Measurements from ENCODE around the gene PTCD1.

The PTCD1 gene

GRCh38 chr7:99428972-99429566 is 9.5 kb downstream of the PTCD1 start:
- no peak overlapping the region for H3K4me3 ChIP-seq (ENCODE audit: low read depth, low read length)
- ChIA-PET POLR2A (interaction anchor here (1.6 kb wide), 1 partner anchor 10 kb away, joined by 4 read pairs; the partner anchor contains the start of genes CPSF4 and PTCD1), CTCF (no interaction called here)
- TF ChIP-seq, protein P1, sequence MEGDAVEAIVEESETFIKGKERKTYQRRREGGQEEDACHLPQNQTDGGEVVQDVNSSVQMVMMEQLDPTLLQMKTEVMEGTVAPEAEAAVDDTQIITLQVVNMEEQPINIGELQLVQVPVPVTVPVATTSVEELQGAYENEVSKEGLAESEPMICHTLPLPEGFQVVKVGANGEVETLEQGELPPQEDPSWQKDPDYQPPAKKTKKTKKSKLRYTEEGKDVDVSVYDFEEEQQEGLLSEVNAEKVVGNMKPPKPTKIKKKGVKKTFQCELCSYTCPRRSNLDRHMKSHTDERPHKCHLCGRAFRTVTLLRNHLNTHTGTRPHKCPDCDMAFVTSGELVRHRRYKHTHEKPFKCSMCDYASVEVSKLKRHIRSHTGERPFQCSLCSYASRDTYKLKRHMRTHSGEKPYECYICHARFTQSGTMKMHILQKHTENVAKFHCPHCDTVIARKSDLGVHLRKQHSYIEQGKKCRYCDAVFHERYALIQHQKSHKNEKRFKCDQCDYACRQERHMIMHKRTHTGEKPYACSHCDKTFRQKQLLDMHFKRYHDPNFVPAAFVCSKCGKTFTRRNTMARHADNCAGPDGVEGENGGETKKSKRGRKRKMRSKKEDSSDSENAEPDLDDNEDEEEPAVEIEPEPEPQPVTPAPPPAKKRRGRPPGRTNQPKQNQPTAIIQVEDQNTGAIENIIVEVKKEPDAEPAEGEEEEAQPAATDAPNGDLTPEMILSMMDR (IDR thresholded peaks at IDR 0.05; ENCODE audit: insufficient read depth, low read length, missing control alignments) = no peak
- no peak for DNase-seq (ENCODE audit: low read depth, low spot score)

- POLR2A ChIA-PET = no interaction called here
- H3K4me3 ChIP-seq (ENCODE audit: low read depth, low read length) = no peak overlapping the region
- TF ChIP-seq, protein P1 (IDR thresholded peaks at IDR 0.05; ENCODE audit: insufficient read depth, low read length, missing control alignments) = no peak
- DNase-seq (ENCODE audit: low read depth, low spot score) = no peak
- CTCF ChIA-PET = interaction anchor here (0.6 to 1.2 kb wide), 2 partner anchors 9 to 48 kb away, joined by 3 to 5 read pairs; no protein-coding TSS in a partner anchor
These were observed 13.5 kb downstream of the PTCD1 start for GRCh38 chr7:99424932-99425730.

- TF ChIP-seq, protein P1 (IDR thresholded peaks at IDR 0.05; ENCODE audit: insufficient read depth, low read length, missing control alignments) = no peak
- H3K4me3 ChIP-seq (ENCODE audit: low read depth, low read length) = no peak overlapping the region
- CTCF ChIA-PET = no interaction called here
- DNase-seq (ENCODE audit: low read depth, low spot score) = no peak
- POLR2A ChIA-PET = interaction anchor here (0.6 to 1.5 kb wide), 4 partner anchors 14 to 47 kb away, joined by 3 to 4 read pairs (median 4); partner anchors contain the start of genes BUD31, CPSF4, PDAP1 and PTCD1
These were observed 16.0 kb downstream of the PTCD1 start for GRCh38 chr7:99422625-99423024.

- no peak overlapping the region for H3K4me3 ChIP-seq (ENCODE audit: low read depth, low read length)
- ChIA-PET CTCF (no interaction called here), POLR2A (interaction anchor here (0.6 to 0.7 kb wide), 2 partner anchors 22 to 48 kb away, joined by 3 to 4 read pairs; no protein-coding TSS in a partner anchor)
- TF ChIP-seq, protein P1 (IDR thresholded peaks at IDR 0.05; ENCODE audit: insufficient read depth, low read length, missing control alignments) = no peak
- no peak for DNase-seq (ENCODE audit: low read depth, low spot score)
These were observed 16.4 kb downstream of the PTCD1 start for GRCh38 chr7:99422186-99422585.

- H3K4me3 ChIP-seq (ENCODE audit: low read depth, low read length) = no peak overlapping the region
- DNase-seq (ENCODE audit: low read depth, low spot score) = no peak
- TF ChIP-seq, protein P1 (IDR thresholded peaks at IDR 0.05; ENCODE audit: insufficient read depth, low read length, missing control alignments) = no peak
- POLR2A ChIA-PET = interaction anchor here (1.0 to 1.3 kb wide), 2 partner anchors 9 to 11 kb away, joined by 3 to 4 read pairs; no protein-coding TSS in a partner anchor
- CTCF ChIA-PET = no interaction called here
These were observed 17.6 kb downstream of the PTCD1 start for GRCh38 chr7:99420986-99421385.

DNA sequence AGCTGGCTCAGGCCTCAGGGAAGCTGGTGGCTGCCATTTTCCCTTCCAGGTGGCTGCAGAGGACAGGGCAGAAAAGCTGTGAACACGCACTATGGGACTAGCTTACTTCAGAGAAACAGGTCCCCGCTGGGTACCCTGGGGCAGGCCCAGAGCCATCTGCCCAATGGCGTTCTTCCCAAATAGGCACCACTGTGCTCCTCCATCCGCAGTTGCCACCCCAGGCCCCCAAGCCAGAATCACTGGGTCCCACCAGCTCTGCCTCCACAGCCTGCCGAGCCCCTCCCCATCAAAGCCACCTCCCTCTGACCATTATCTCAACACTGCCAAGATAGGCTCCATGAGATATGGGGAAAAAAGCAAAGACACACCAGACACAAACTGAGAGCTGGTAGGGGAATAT is 18.4 kb downstream of the PTCD1 start:
- CTCF ChIA-PET = no interaction called here
- TF ChIP-seq, protein P1 (IDR thresholded peaks at IDR 0.05; ENCODE audit: insufficient read depth, low read length, missing control alignments) = no peak
- no peak overlapping the region for H3K4me3 ChIP-seq (ENCODE audit: low read depth, low read length)
- POLR2A ChIA-PET = interaction anchor here (1.0 to 1.4 kb wide), 3 partner anchors 10 to 12 kb away, joined by 3 to 4 read pairs (median 3); partner anchors contain the start of genes BUD31 and PDAP1
- DNase-seq (ENCODE audit: low read depth, low spot score) = no peak
